HG03196 (cell line): ENCODE data around the gene OAT.
"Not testable (repeated sequence)": the region's sequence is repeated elsewhere in the genome, so short reads cannot be mapped to it uniquely, and the experiment has no call there.

ENCODE experiments used
- ATAC-seq: cut with Tn5 transposase; IDR thresholded peaks from one replicate; pipeline ENCODE4 v1.9.1; 2021; ENCODE audit not compliant: unreplicated experiment

OAT gene

GRCh38 chr10:124379609-124380193, 39.0 kb downstream of the OAT start:
- ATAC-seq: no peak

GRCh38 chr10:124378881-124379471, 39.7 kb downstream of the OAT start:
- ATAC-seq: no peak

- no peak for ATAC-seq
Observed at GRCh38 chr10:124378271-124378670, 40.5 kb downstream of the OAT start.

- no peak for ATAC-seq
Observed at GRCh38 chr10:124377101-124377500, 41.6 kb downstream of the OAT start.

- ATAC-seq: no peak
Observed at GRCh38 chr10:124376411-124376810, 42.3 kb downstream of the OAT start.

GRCh38 chr10:124375691-124376090, 43.0 kb downstream of the OAT start:
- no peak for ATAC-seq

- ATAC-seq: no peak
Observed at GRCh38 chr10:124375353-124375614, 43.4 kb downstream of the OAT start.

GRCh38 chr10:124374535-124375352, 44.0 kb downstream of the OAT start:
- no peak for ATAC-seq

- no peak for ATAC-seq
Observed at GRCh38 chr10:124372899-124373298, 45.8 kb downstream of the OAT start.

GRCh38 chr10:124370426-124370825, 48.3 kb downstream of the OAT start:
- no peak for ATAC-seq

GRCh38 chr10:124369986-124370385, 48.7 kb downstream of the OAT start:
- ATAC-seq: no peak

- not testable (repeated sequence) for ATAC-seq
Observed at GRCh38 chr10:124369533-124369932, 49.2 kb downstream of the OAT start.

GRCh38 chr10:124369066-124369465, 49.7 kb downstream of the OAT start:
- ATAC-seq: no peak

GRCh38 chr10:124367936-124368335, 50.8 kb downstream of the OAT start:
- no peak for ATAC-seq

- no peak for ATAC-seq
Observed at GRCh38 chr10:124367414-124367813, 51.3 kb downstream of the OAT start.

GRCh38 chr10:124366825-124367224, 51.9 kb downstream of the OAT start:
- ATAC-seq: no peak

- no peak for ATAC-seq
Observed at GRCh38 chr10:124366343-124366742, 52.4 kb downstream of the OAT start.

GRCh38 chr10:124364674-124365073, 54.0 kb downstream of the OAT start:
- no peak for ATAC-seq

GRCh38 chr10:124362568-124362967, 56.2 kb downstream of the OAT start:
- ATAC-seq: no peak

- no peak for ATAC-seq
Observed at GRCh38 chr10:124359336-124359832, 59.3 kb downstream of the OAT start.

GRCh38 chr10:124357561-124357885, 61.2 kb downstream of the OAT start:
- no peak for ATAC-seq
